Measurements from ENCODE around the gene TICRR. TPM values are rescaled to one million over a fixed set of nuclear protein-coding genes. Genes with fewer than 3 reads are reported as not detected.
A peak's percentile ranks its signal among the peaks of the same experiment; 100 is the strongest.

TICRR gene
- total RNA-seq, 1 experiment from 2014 or later = 20.5 TPM

DNA sequence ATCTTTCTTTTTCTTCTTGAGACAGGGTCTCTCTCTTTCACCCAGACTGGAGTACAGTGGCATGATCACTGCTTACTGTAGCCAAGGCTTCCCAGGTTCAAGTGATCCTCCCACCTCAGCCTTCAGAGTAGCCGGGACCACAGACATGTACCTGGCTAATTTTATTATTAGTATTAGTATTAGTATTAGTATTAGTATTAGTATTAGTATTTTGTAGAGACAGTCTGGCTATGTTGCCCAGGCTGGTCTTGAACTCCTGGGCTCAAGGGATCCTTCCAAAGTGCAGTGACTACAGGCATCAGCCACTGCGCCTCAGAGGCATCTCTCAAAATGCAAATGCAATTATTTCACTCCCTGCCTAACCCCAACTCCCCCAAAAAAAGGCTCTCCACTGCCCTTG, 78.3 kb downstream of the TICRR start:
- CTCF ChIA-PET = no interaction called here
- intact Hi-C loops (cut with micrococcal nuclease; ENCODE audit: unreplicated experiment) (no loop called here), in situ Hi-C loops (cut with HindIII; ENCODE audit: low pct_unique_long_range_greater_than_20kb, low sequenced_read_pairs) (no loop called here)
- no peaks in the 10 kb centered on the region; the same call in 1 of the 2 replicates for H3K27me3 ChIP-seq (ENCODE audit: control insufficient read depth, insufficient read depth, low read length)
- no peaks in the 10 kb centered on the region for H3K9me3 ChIP-seq (ENCODE audit: control insufficient read depth, insufficient read depth, low read depth, low read length)
- H3K4me3 ChIP-seq (ENCODE audit: low read depth in 2 of 2, low read length in 2 of 2) = no peak overlapping the region
- no peak for ATAC-seq
- no peaks in the 10 kb centered on the region for H3K36me3 ChIP-seq (ENCODE audit: control insufficient read depth, insufficient read depth, low read length)
- no peaks in the 10 kb centered on the region for H3K4me1 ChIP-seq (ENCODE audit: control insufficient read depth, insufficient read depth, low read length)
- no peak overlapping the region for H3K27ac ChIP-seq (ENCODE audit: low read length)
- BruUV-seq (replicated peaks) = no TSS peak
- POLR2A ChIA-PET = no interaction called here
- no peak for DNase-seq (ENCODE audit: low read depth, low spot score)
- TF ChIP-seq TCF7L2 (IDR thresholded peaks at IDR 0.05; ENCODE audit: low read depth, low read length) (no peak), POLR2AphosphoS5 (IDR thresholded peaks at IDR 0.05; ENCODE audit: low read depth, low read length) (no peak), SIN3A (IDR thresholded peaks at IDR 0.05; ENCODE audit: borderline replicate concordance, insufficient read depth, low read depth, low read length) (no peak)
- TF ChIP-seq, protein P1, sequence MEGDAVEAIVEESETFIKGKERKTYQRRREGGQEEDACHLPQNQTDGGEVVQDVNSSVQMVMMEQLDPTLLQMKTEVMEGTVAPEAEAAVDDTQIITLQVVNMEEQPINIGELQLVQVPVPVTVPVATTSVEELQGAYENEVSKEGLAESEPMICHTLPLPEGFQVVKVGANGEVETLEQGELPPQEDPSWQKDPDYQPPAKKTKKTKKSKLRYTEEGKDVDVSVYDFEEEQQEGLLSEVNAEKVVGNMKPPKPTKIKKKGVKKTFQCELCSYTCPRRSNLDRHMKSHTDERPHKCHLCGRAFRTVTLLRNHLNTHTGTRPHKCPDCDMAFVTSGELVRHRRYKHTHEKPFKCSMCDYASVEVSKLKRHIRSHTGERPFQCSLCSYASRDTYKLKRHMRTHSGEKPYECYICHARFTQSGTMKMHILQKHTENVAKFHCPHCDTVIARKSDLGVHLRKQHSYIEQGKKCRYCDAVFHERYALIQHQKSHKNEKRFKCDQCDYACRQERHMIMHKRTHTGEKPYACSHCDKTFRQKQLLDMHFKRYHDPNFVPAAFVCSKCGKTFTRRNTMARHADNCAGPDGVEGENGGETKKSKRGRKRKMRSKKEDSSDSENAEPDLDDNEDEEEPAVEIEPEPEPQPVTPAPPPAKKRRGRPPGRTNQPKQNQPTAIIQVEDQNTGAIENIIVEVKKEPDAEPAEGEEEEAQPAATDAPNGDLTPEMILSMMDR (IDR thresholded peaks at IDR 0.05) = no peak
- TF ChIP-seq, protein P2, sequence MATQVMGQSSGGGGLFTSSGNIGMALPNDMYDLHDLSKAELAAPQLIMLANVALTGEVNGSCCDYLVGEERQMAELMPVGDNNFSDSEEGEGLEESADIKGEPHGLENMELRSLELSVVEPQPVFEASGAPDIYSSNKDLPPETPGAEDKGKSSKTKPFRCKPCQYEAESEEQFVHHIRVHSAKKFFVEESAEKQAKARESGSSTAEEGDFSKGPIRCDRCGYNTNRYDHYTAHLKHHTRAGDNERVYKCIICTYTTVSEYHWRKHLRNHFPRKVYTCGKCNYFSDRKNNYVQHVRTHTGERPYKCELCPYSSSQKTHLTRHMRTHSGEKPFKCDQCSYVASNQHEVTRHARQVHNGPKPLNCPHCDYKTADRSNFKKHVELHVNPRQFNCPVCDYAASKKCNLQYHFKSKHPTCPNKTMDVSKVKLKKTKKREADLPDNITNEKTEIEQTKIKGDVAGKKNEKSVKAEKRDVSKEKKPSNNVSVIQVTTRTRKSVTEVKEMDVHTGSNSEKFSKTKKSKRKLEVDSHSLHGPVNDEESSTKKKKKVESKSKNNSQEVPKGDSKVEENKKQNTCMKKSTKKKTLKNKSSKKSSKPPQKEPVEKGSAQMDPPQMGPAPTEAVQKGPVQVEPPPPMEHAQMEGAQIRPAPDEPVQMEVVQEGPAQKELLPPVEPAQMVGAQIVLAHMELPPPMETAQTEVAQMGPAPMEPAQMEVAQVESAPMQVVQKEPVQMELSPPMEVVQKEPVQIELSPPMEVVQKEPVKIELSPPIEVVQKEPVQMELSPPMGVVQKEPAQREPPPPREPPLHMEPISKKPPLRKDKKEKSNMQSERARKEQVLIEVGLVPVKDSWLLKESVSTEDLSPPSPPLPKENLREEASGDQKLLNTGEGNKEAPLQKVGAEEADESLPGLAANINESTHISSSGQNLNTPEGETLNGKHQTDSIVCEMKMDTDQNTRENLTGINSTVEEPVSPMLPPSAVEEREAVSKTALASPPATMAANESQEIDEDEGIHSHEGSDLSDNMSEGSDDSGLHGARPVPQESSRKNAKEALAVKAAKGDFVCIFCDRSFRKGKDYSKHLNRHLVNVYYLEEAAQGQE (IDR thresholded peaks at IDR 0.05; ENCODE audit: insufficient read depth in 1 of 2, low read depth in 2 of 2, low read length in 1 of 2) = no peak

DNA sequence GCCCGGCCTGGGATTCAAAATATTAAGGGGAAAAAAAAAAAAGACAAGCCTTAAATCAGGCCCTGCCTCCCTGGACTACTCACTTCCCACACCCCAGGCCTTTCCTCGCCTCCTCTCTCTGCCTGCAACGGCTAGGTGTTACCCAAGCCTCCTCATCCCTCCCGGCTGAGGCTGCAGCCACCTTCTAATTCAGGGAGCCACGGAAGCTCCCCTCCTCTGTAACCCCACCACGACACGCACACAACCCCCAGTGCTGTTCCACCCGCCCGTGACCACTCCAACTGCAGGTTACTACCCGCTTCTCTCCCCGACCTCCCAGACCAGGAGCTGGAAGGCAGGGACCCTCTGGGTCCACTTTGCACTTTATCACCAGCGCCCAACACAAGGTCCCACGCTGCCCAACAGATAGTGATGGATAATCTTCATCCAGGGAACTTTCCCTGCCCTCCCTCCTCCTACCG, 79.1 kb downstream of the TICRR start:
- ATAC-seq (no peak), DNase-seq (ENCODE audit: low read depth, low spot score) (no peak)
- Histone ChIP-seq H3K4me1 (ENCODE audit: control insufficient read depth, insufficient read depth, low read length) (no peaks in the 10 kb centered on the region), H3K27me3 (ENCODE audit: control insufficient read depth, insufficient read depth, low read length) (no peaks in the 10 kb centered on the region; the same call in 1 of the 2 replicates), H3K9me3 (ENCODE audit: control insufficient read depth, insufficient read depth, low read depth, low read length) (no peaks in the 10 kb centered on the region), H3K27ac (ENCODE audit: low read length) (no peak overlapping the region), H3K36me3 (ENCODE audit: control insufficient read depth, insufficient read depth, low read length) (no peaks in the 10 kb centered on the region), H3K4me3 (ENCODE audit: low read depth in 2 of 2, low read length in 2 of 2) (peak overlapping the region; percentile 59 to 60)
- intact Hi-C loops (cut with micrococcal nuclease; ENCODE audit: unreplicated experiment) = no loop called here
- ChIA-PET POLR2A (no interaction called here), CTCF (no interaction called here)
- in situ Hi-C loops (cut with HindIII; ENCODE audit: low pct_unique_long_range_greater_than_20kb, low sequenced_read_pairs) = no loop called here
- no TSS peak for BruUV-seq (replicated peaks)
- TF ChIP-seq POLR2AphosphoS5 (IDR thresholded peaks at IDR 0.05; ENCODE audit: low read depth, low read length) (no peak), TCF7L2 (IDR thresholded peaks at IDR 0.05; ENCODE audit: low read depth, low read length) (no peak), SIN3A (IDR thresholded peaks at IDR 0.05; ENCODE audit: borderline replicate concordance, insufficient read depth, low read depth, low read length) (no peak)
- TF ChIP-seq, protein P1 (IDR thresholded peaks at IDR 0.05) = no peak
- TF ChIP-seq, protein P2 (IDR thresholded peaks at IDR 0.05; ENCODE audit: insufficient read depth in 1 of 2, low read depth in 2 of 2, low read length in 1 of 2) = no peak
